Heart left ventricle (tissue), 13 donors: ENCODE results near the gene ARHGAP10.

Experiments
- POLR2A ChIP-seq, 2 donors: fragments of 450-650 bp; IDR thresholded peaks; one replicate each; pipeline ENCODE4 v1.6.1; 2017; ENCODE audit warnings: antibody characterized with exemption in 2 of 2, mild to moderate bottlenecking in 2 of 2, moderate library complexity in 2 of 2
- TF ChIP-seq, protein P1 (sequence below), 12 donors: fragments of 200-600 bp; sonication (generic) in 4 of 12; IDR thresholded peaks; one replicate each; pipeline versions ENCODE4 v1.5.0 to v1.8.0; 2018 to 2022; ENCODE audit warnings: antibody characterized with exemption in 12 of 12, mild to moderate bottlenecking in 5 of 12
- donor health status: ischemic (EF 13 %, LVEDD 7.1; RV severe dilation, severe dysfunction).
- donor health status: DM: no; HTN: yes; CAD: no.
- donor health status: DM: no; HTN: no; CAD: no.
- donor health status: ischemic (EF 25% LVEDD 6.9; RV normal size, moderate dysfunction).
- donor health status: ischemic (EF 25% LVEDD 5.7; RV mildly dilated, moderate dysfunction).
- donor health status: ischemic (EF 35%, LVEDD 5.7; RV mildly dilated, moderate dysfunction).
- donor health status: nonischemic (EF 11% LVEDD 7.7; RV severe dilation, severe dysfunction).
- donor health status: DM: yes; HTN: yes; CAD: no.
- donor health status: PGD.
- donor health status: ischemic (EF 29% LVEDD 5.4; RV normal size, mild dysfunction).
- donor health status: nonischemic (EF 23%, LVEDD 6.1; RV moderate dilation, normal function).

GRCh38 chr4:147733716-147734344, 1.9 kb downstream of the ARHGAP10 start:
- TF ChIP-seq, protein P1, sequence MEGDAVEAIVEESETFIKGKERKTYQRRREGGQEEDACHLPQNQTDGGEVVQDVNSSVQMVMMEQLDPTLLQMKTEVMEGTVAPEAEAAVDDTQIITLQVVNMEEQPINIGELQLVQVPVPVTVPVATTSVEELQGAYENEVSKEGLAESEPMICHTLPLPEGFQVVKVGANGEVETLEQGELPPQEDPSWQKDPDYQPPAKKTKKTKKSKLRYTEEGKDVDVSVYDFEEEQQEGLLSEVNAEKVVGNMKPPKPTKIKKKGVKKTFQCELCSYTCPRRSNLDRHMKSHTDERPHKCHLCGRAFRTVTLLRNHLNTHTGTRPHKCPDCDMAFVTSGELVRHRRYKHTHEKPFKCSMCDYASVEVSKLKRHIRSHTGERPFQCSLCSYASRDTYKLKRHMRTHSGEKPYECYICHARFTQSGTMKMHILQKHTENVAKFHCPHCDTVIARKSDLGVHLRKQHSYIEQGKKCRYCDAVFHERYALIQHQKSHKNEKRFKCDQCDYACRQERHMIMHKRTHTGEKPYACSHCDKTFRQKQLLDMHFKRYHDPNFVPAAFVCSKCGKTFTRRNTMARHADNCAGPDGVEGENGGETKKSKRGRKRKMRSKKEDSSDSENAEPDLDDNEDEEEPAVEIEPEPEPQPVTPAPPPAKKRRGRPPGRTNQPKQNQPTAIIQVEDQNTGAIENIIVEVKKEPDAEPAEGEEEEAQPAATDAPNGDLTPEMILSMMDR (IDR thresholded peaks at IDR 0.05), result no peak
- TF ChIP-seq POLR2A (IDR thresholded peaks at IDR 0.05), result no peak
